Bronchial epithelial cell (primary cell): ENCODE data around the gene MBLAC2. TPM values are rescaled to one million over a fixed set of nuclear protein-coding genes. Genes with fewer than 3 reads are reported as not detected.

ENCODE experiments used
- DNase-seq: peaks from one replicate; pipeline ENCODE4 v3.0.0-alpha.2; 2010; ENCODE audit warnings: low read depth
- FAIRE-seq: peaks from 2 replicates; lab custom pipeline; 2011; peaks lifted over from hg19 to GRCh38; lab: Jason Lieb, UNC
- H3K27me3 ChIP-seq: 2 replicates; pipeline ENCODE4 v1.5.1; 2011; ENCODE audit warnings: low read length; ENCODE audit not compliant: control insufficient read depth, insufficient read depth
- H3K36me3 ChIP-seq: 2 replicates; pipeline ENCODE4 v1.5.1; 2011; ENCODE audit warnings: low read length; ENCODE audit not compliant: control insufficient read depth, insufficient read depth
- H3K4me3 ChIP-seq: 2 replicates; pipeline ENCODE4 v1.5.1; 2011; ENCODE audit warnings: mild to moderate bottlenecking, low read depth, low read length, control low read depth
- CTCF ChIP-seq: IDR thresholded peaks from 2 replicates; pipeline ENCODE4 v1.5.1; 2011; ENCODE audit warnings: mild to moderate bottlenecking, moderate library complexity, low read length, control low read depth, inconsistent platforms; ENCODE audit not compliant: insufficient read depth, severe bottlenecking
- total RNA-seq: library from RNA; depleted of rRNA; stranded (reverse); fragments of >200 nt; gene quantifications from 2 replicates; pipeline ENCODE4 v1.2.1, GENCODE V29; 2014

Gene MBLAC2
- total RNA-seq, 1 donor from 2014 or later, result 3.2 TPM

- FAIRE-seq (no peak), DNase-seq (no peak)
These were observed 50.3 kb downstream of the MBLAC2 start for GRCh38 chr5:90424245-90424644.

GRCh38 chr5:90421136-90421535 lies 53.4 kb downstream of the MBLAC2 start:
- no peak for FAIRE-seq
- H3K27me3 ChIP-seq, result no peaks in the 10 kb centered on the region
- peak; percentile 23 for DNase-seq
- no peak overlapping the region for H3K4me3 ChIP-seq
- no peaks in the 10 kb centered on the region for H3K36me3 ChIP-seq
- TF ChIP-seq CTCF, result peak; percentile 41

More at GRCh38 chr5:90424245-90424644, 50.3 kb downstream of the MBLAC2 start:
- TF ChIP-seq CTCF, result no peak
- H3K4me3 ChIP-seq, result no peak overlapping the region
- no peaks in the 10 kb centered on the region for H3K27me3 ChIP-seq
- H3K36me3 ChIP-seq, result no peaks in the 10 kb centered on the region

- no peaks in the 10 kb centered on the region for H3K36me3 ChIP-seq
- no peak for FAIRE-seq
- no peak overlapping the region for H3K4me3 ChIP-seq
- no peak for TF ChIP-seq CTCF
- no peaks in the 10 kb centered on the region for H3K27me3 ChIP-seq
- no peak for DNase-seq
These were observed 56.4 kb downstream of the MBLAC2 start for GRCh38 chr5:90418214-90418613.

- TF ChIP-seq CTCF, result no peak
- FAIRE-seq, result no peak
These were observed 64.3 kb downstream of the MBLAC2 start for GRCh38 chr5:90410178-90410762.

GRCh38 chr5:90409318-90410177 lies 65.0 kb downstream of the MBLAC2 start, which contains the start of gene CETN3:
TSS of gene CETN3 (minus strand) at chr5:90409756. CDS start at chr5:90409661, 95 bp downstream.
- H3K27me3 ChIP-seq, result no peaks in the 10 kb centered on the region
- no peaks in the 10 kb centered on the region for H3K36me3 ChIP-seq
- FAIRE-seq (no peak), DNase-seq (peak; percentile 86)
- peak within 1 kb of the TSS; percentile 73 for H3K4me3 ChIP-seq
- no peak for TF ChIP-seq CTCF

More at GRCh38 chr5:90410178-90410762, 64.3 kb downstream of the MBLAC2 start:
- no peak for DNase-seq
- no peaks in the 10 kb centered on the region for H3K27me3 ChIP-seq
- no peaks in the 10 kb centered on the region for H3K36me3 ChIP-seq
- H3K4me3 ChIP-seq, result peak overlapping the region; percentile 58
